ENCODE results near the gene SHLD2. TPM values are rescaled to one million over a fixed set of nuclear protein-coding genes. Genes with fewer than 3 reads are reported as not detected.

Gene SHLD2
- total and polyA plus RNA-seq, 10 of the 15 experiments (the other 5 are each of a cell fraction or from before 2014, with no cell fraction given) = 24.5 to 45.3 (median 30.1) TPM

GRCh38 chr10:87060280-87060928 lies 34.6 kb upstream of the SHLD2 start (continued):
- TF ChIP-seq STAT3 (IDR thresholded peaks at IDR 0.05; ENCODE audit: low read depth, low read length) (no peak), FOS (IDR thresholded peaks at IDR 0.05; ENCODE audit: borderline replicate concordance, extremely low read depth, insufficient read length) (no peak)

DNA sequence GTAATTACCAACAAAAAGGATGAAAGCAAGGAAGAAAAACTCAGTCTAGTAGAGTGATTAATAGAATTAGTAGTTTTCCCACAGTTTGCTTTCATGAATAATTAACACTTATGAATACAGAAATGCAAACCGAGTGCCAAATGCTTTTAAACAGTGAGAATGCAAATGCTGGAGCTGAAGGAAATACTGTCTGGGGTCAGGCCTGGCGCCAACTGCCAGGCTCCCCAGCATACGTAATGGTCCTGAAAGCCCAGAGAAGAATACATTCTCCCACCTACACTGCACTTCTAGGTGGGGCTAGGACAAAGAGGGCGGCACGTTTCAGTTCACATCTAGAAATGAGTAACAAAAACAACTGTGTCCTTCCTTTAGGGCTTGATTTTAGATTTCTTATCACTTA lies 30.4 kb upstream of the SHLD2 start:
- 58% methylated on average over 5 of the region's 5 CpGs for WGBS (ENCODE audit: insufficient coverage, insufficient replicate concordance, low lambda C conversion rate, missing lambda C conversion rate)
- BruUV-seq (replicated peaks) = no TSS peak
- Histone ChIP-seq H3K9ac (ENCODE audit: control insufficient read depth, insufficient read depth, low read length) (no peak overlapping the region), H3K4me1 (ENCODE audit: control insufficient read depth, insufficient read depth, low read length) (no peaks in the 10 kb centered on the region), H3K27me3 (replicated peaks in 1 of 2; ENCODE audit: control insufficient read depth in 2 of 2, insufficient read depth in 2 of 2, low read length in 1 of 2) (no peaks in the 10 kb centered on the region), H3K79me2 (ENCODE audit: control insufficient read depth, insufficient read depth, low read length) (no peaks in the 10 kb centered on the region), H3K9me3 (replicated peaks; ENCODE audit: control insufficient read depth, insufficient read depth, low read length) (no peaks in the 10 kb centered on the region), H2AFZ (ENCODE audit: control insufficient read depth, low read depth, low read length) (no peak overlapping the region), H3K36me3 (ENCODE audit: control insufficient read depth in 2 of 2, insufficient read depth in 2 of 2, low read length in 1 of 2) (peaks cover 6 to 20% of the 10 kb centered on the region in 2 experiments), H3K27ac (ENCODE audit: control insufficient read depth, insufficient read depth) (no peak overlapping the region), H3K4me3 (no peak overlapping the region), H3K4me2 (ENCODE audit: control insufficient read depth, insufficient read depth) (no peak overlapping the region), H4K20me1 (ENCODE audit: control insufficient read depth, insufficient read depth) (no peaks in the 10 kb centered on the region)
- intact Hi-C loops (cut with micrococcal nuclease; ENCODE audit: unreplicated experiment) = no loop called here
- ChIA-PET POLR2A (no interaction called here), CTCF (no interaction called here), SMC1A (ENCODE audit: uncharacterized antibody, unreplicated experiment) (no interaction called here), RAD21 (ENCODE audit: unreplicated experiment) (no interaction called here)
- TF ChIP-seq SMC3 (IDR thresholded peaks at IDR 0.05; ENCODE audit: borderline replicate concordance, low read length) (no peak), RCOR1 (conservative IDR thresholded peaks at IDR 0.05; ENCODE audit: low read depth, low read length) (no peak)
- TF ChIP-seq, protein P1, sequence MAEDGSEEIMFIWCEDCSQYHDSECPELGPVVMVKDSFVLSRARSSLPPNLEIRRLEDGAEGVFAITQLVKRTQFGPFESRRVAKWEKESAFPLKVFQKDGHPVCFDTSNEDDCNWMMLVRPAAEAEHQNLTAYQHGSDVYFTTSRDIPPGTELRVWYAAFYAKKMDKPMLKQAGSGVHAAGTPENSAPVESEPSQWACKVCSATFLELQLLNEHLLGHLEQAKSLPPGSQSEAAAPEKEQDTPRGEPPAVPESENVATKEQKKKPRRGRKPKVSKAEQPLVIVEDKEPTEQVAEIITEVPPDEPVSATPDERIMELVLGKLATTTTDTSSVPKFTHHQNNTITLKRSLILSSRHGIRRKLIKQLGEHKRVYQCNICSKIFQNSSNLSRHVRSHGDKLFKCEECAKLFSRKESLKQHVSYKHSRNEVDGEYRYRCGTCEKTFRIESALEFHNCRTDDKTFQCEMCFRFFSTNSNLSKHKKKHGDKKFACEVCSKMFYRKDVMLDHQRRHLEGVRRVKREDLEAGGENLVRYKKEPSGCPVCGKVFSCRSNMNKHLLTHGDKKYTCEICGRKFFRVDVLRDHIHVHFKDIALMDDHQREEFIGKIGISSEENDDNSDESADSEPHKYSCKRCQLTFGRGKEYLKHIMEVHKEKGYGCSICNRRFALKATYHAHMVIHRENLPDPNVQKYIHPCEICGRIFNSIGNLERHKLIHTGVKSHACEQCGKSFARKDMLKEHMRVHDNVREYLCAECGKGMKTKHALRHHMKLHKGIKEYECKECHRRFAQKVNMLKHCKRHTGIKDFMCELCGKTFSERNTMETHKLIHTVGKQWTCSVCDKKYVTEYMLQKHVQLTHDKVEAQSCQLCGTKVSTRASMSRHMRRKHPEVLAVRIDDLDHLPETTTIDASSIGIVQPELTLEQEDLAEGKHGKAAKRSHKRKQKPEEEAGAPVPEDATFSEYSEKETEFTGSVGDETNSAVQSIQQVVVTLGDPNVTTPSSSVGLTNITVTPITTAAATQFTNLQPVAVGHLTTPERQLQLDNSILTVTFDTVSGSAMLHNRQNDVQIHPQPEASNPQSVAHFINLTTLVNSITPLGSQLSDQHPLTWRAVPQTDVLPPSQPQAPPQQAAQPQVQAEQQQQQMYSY (CRISPR knock-in tag; IDR thresholded peaks at IDR 0.05) = no peak
- in situ Hi-C loops (cut with MboI) = no loop called here
- FAIRE-seq (no peak), ATAC-seq (no peak), DNase-seq (ENCODE audit: low read depth, low spot score) (no peak)

Measured in GM12878 (cell line).